AG04449 (cell line): ENCODE results near the gene CFAP74.

Source experiments
- CTCF ChIA-PET: fragments of 350-600 bp; formaldehyde crosslinking; extraction: SDS; loops from one replicate; lab custom pipeline; 2021; ENCODE audit warnings: antibody characterized with exemption; lab: Yijun Ruan, JAX
- POLR2A ChIA-PET: fragments of 400-600, 350-600 bp; formaldehyde crosslinking; extraction: SDS; loops from one replicate; lab custom pipeline; 2020; ENCODE audit warnings: antibody characterized with exemption, inconsistent platforms; lab: Yijun Ruan, JAX
- DNase-seq: peaks from one replicate; pipeline ENCODE4 v3.0.0-alpha.2; 2010; ENCODE audit warnings: low read depth, low spot score
- H3K4me3 ChIP-seq: 2 replicates; pipeline ENCODE4 v1.5.1; 2011; ENCODE audit warnings: low read depth, mild to moderate bottlenecking, control low read depth, low read length
- CTCF ChIP-seq: IDR thresholded peaks from one replicate; pipeline ENCODE4 v1.5.1; 2011; ENCODE audit warnings: mild to moderate bottlenecking, moderate library complexity, low read length, control low read depth, inconsistent platforms; ENCODE audit not compliant: insufficient read depth; ENCODE audit errors: missing control alignments

CFAP74 gene

GRCh38 chr1:2032737-2033136, 29.2 kb upstream of the CFAP74 start:
- CTCF ChIA-PET, result interaction anchor here (1.2 to 4.6 kb wide), 2 partner anchors 12 to 14 kb away, joined by 4 to 22 read pairs; no protein-coding TSS in a partner anchor
- no peak for DNase-seq
- no peak for TF ChIP-seq CTCF
- POLR2A ChIA-PET, result no interaction called here
- no peak overlapping the region for H3K4me3 ChIP-seq

GRCh38 chr1:2031546-2032540, 28.3 kb upstream of the CFAP74 start:
- CTCF ChIA-PET, result interaction anchor here (1.1 to 3.2 kb wide), 2 partner anchors 10 to 13 kb away, joined by 3 to 14 read pairs; no protein-coding TSS in a partner anchor
- no peak for TF ChIP-seq CTCF
- POLR2A ChIA-PET, result no interaction called here

GRCh38 chr1:2030076-2030871, 26.7 kb upstream of the CFAP74 start:
- ChIA-PET CTCF (interaction anchor here (1.1 to 3.2 kb wide), 3 partner anchors 12 to 15 kb away, joined by 3 to 14 read pairs (median 3); no protein-coding TSS in a partner anchor), POLR2A (no interaction called here)
- no peak for TF ChIP-seq CTCF
- no peak for DNase-seq
- H3K4me3 ChIP-seq, result no peak overlapping the region

More at GRCh38 chr1:2031546-2032540, 28.3 kb upstream of the CFAP74 start:
- no peak overlapping the region for H3K4me3 ChIP-seq
- DNase-seq, result no peak

GRCh38 chr1:2029561-2029960, 26.0 kb upstream of the CFAP74 start:
- POLR2A ChIA-PET, result no interaction called here
- TF ChIP-seq CTCF, result no peak
- H3K4me3 ChIP-seq, result no peak overlapping the region
- no peak for DNase-seq
- CTCF ChIA-PET, result interaction anchor here (1.3 to 3.2 kb wide), 3 partner anchors 14 to 69 kb away, joined by 3 to 14 read pairs (median 4); no protein-coding TSS in a partner anchor

GRCh38 chr1:2028870-2029560, 25.4 kb upstream of the CFAP74 start:
- no peak for DNase-seq
- H3K4me3 ChIP-seq, result no peak overlapping the region
- ChIA-PET CTCF (interaction anchor here (1.5 to 4.2 kb wide), 3 partner anchors 16 to 69 kb away, joined by 4 to 15 read pairs (median 14); no protein-coding TSS in a partner anchor), POLR2A (no interaction called here)
- no peak for TF ChIP-seq CTCF
